Stimulated activated memory B cell treated with anti-CD40 and anti-IgM and Interleukin-4, amounts not matched to agents 10 μg/mL and 1 μg/mL and 100 μg/mL, for 72 hours (primary cell): Measurements from ENCODE around the gene TEKT5.
"Not testable (repeated sequence)": the region's sequence is repeated elsewhere in the genome, so short reads cannot be mapped to it uniquely, and the experiment has no call there.

Source experiments
- ATAC-seq: fragments of 150-1000 bp; cut with Tn5 transposase; 2 replicates; pipeline ENCODE4 v1.10.0; 2021
- H3K27ac Mint-ChIP-seq: one replicate; pipeline ENCODE4 v1.8.0; 2022; ENCODE audit warnings: mild to moderate bottlenecking, mixed read lengths
- H3K27me3 Mint-ChIP-seq: one replicate; pipeline ENCODE4 v1.8.0; 2022; ENCODE audit warnings: mixed read lengths
- H3K36me3 Mint-ChIP-seq: one replicate; pipeline ENCODE4 v1.8.0; 2022; ENCODE audit warnings: mixed read lengths
- H3K4me1 Mint-ChIP-seq: one replicate; pipeline ENCODE4 v1.8.0; 2022; ENCODE audit warnings: mixed read lengths
- H3K4me3 Mint-ChIP-seq: one replicate; pipeline ENCODE4 v1.8.0; 2022; ENCODE audit warnings: mild to moderate bottlenecking, moderate library complexity, mixed read lengths
- H3K9me3 Mint-ChIP-seq: one replicate; pipeline ENCODE4 v1.8.0; 2022; ENCODE audit warnings: mixed read lengths

TEKT5 gene

GRCh38 chr16:10699756-10700155 is 5.0 kb upstream of the TEKT5 start:
- peaks cover 6% of the 10 kb centered on the region for H3K27me3 Mint-ChIP-seq
- H3K9me3 Mint-ChIP-seq: no peaks in the 10 kb centered on the region
- H3K4me1 Mint-ChIP-seq: no peaks in the 10 kb centered on the region
- no peaks in the 10 kb centered on the region for H3K36me3 Mint-ChIP-seq
- no peak for ATAC-seq
- H3K4me3 Mint-ChIP-seq: no peak overlapping the region
- no peak overlapping the region for H3K27ac Mint-ChIP-seq

- ATAC-seq: peak; percentile 12
- no peaks in the 10 kb centered on the region for H3K4me1 Mint-ChIP-seq
Observed at GRCh38 chr16:10694306-10694705, 424 bp downstream of the TEKT5 start.

DNA sequence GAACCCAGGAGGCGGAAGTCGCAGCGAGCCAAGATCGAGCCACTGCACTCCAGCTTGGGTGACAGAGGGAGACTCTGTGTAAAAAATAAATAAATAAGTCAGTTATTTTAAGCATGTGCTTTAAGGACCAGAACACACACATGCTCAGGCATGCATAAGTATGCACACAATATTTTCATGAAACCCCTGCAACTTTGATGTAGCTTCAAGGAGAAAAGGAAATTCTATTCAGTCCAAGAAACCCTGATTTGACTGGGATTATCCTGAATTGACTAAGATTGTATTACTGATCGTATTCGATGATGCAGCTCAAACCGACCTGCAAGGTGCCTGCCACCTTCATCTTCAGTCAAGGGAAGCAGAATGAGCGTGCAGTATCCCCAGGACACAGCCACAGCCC is 841 bp downstream of the TEKT5 start:
- H3K4me3 Mint-ChIP-seq: no peak overlapping the region
- no peaks in the 10 kb centered on the region for H3K4me1 Mint-ChIP-seq
- no peak for ATAC-seq
- peaks cover 45% of the 10 kb centered on the region for H3K27me3 Mint-ChIP-seq
- H3K36me3 Mint-ChIP-seq: no peaks in the 10 kb centered on the region
- H3K9me3 Mint-ChIP-seq: no peaks in the 10 kb centered on the region
- no peak overlapping the region for H3K27ac Mint-ChIP-seq

More at GRCh38 chr16:10694306-10694705, 424 bp downstream of the TEKT5 start:
- H3K9me3 Mint-ChIP-seq: no peaks in the 10 kb centered on the region
- no peaks in the 10 kb centered on the region for H3K36me3 Mint-ChIP-seq
- no peak overlapping the region for H3K27ac Mint-ChIP-seq
- peaks cover 44% of the 10 kb centered on the region for H3K27me3 Mint-ChIP-seq
- no peak overlapping the region for H3K4me3 Mint-ChIP-seq

- H3K9me3 Mint-ChIP-seq: no peaks in the 10 kb centered on the region
- no peak overlapping the region for H3K27ac Mint-ChIP-seq
- no peaks in the 10 kb centered on the region for H3K36me3 Mint-ChIP-seq
- H3K27me3 Mint-ChIP-seq: peaks cover 45% of the 10 kb centered on the region
- no peak overlapping the region for H3K4me3 Mint-ChIP-seq
- ATAC-seq: no peak
- H3K4me1 Mint-ChIP-seq: no peaks in the 10 kb centered on the region
Observed at GRCh38 chr16:10692470-10692869, 2.3 kb downstream of the TEKT5 start.

- no peak for ATAC-seq
- no peaks in the 10 kb centered on the region for H3K4me1 Mint-ChIP-seq
- H3K4me3 Mint-ChIP-seq: no peak overlapping the region
- no peak overlapping the region for H3K27ac Mint-ChIP-seq
- no peaks in the 10 kb centered on the region for H3K36me3 Mint-ChIP-seq
- H3K27me3 Mint-ChIP-seq: peaks cover 59% of the 10 kb centered on the region
- no peaks in the 10 kb centered on the region for H3K9me3 Mint-ChIP-seq
Observed at GRCh38 chr16:10688726-10689125, 6.0 kb downstream of the TEKT5 start.

DNA sequence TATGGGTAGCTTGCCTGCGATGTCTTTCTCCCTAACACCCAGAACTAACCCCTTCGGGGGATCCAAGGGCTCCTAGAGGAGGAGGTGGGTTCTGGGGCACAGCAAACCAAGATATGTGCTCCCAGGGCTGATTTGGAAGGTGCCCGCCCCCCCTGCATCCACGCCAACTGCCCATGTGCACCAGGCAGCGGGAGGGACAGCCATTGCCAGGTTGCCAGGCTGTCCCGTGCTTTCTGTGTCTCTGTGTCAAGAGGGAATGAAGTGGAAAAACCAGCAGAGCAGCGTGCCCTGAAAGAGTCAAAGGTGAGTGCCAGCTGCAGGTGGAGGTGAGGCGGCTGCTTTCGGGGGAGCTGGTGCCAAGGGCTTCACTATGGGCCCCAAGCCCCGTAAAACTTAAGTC is 6.4 kb downstream of the TEKT5 start:
- Mint-ChIP-seq H3K27ac (no peak overlapping the region), H3K27me3 (peaks cover 59% of the 10 kb centered on the region), H3K4me1 (no peaks in the 10 kb centered on the region), H3K9me3 (no peaks in the 10 kb centered on the region), H3K4me3 (no peak overlapping the region), H3K36me3 (no peaks in the 10 kb centered on the region)
- ATAC-seq: no peak

DNA sequence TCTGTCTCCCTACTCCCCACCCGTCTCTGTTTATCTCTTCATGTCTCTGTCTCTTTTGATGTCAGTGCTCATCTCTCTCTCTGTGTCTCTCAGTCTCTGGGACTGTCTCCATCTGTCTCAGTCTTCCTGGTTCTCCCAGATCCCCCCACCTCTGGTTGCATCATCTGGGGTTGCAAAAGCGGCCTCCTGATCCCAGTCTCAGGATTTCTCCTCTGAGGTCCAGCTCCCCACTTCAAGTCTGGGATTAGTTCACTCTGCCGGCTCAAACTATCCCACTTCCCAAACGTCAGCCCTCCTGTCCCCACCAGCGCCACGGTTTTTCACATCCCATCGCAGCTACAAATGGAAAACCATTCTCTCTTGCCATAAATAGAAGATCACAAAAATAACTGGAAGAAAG is 9.0 kb downstream of the TEKT5 start:
- H3K4me3 Mint-ChIP-seq: no peak overlapping the region

GRCh38 chr16:10684511-10685151 is 10.1 kb downstream of the TEKT5 start:
- no peak overlapping the region for H3K27ac Mint-ChIP-seq
- peak; percentile 24 for ATAC-seq
- no peaks in the 10 kb centered on the region for H3K4me1 Mint-ChIP-seq
- H3K9me3 Mint-ChIP-seq: no peaks in the 10 kb centered on the region
- H3K4me3 Mint-ChIP-seq: no peak overlapping the region
- H3K36me3 Mint-ChIP-seq: no peaks in the 10 kb centered on the region
- H3K27me3 Mint-ChIP-seq: peaks cover 48% of the 10 kb centered on the region

More for the DNA sequence above, 9.0 kb downstream of the TEKT5 start:
- no peak overlapping the region for H3K27ac Mint-ChIP-seq
- H3K9me3 Mint-ChIP-seq: no peaks in the 10 kb centered on the region
- no peaks in the 10 kb centered on the region for H3K4me1 Mint-ChIP-seq
- H3K27me3 Mint-ChIP-seq: peaks cover 59% of the 10 kb centered on the region
- no peaks in the 10 kb centered on the region for H3K36me3 Mint-ChIP-seq
- no peak for ATAC-seq

- Mint-ChIP-seq H3K27ac (no peak overlapping the region), H3K9me3 (no peaks in the 10 kb centered on the region), H3K4me1 (peaks cover 7% of the 10 kb centered on the region), H3K36me3 (no peaks in the 10 kb centered on the region), H3K27me3 (peaks cover 44% of the 10 kb centered on the region), H3K4me3 (no peak overlapping the region)
- no peak for ATAC-seq
Observed at GRCh38 chr16:10683170-10683569, 11.6 kb downstream of the TEKT5 start.

DNA sequence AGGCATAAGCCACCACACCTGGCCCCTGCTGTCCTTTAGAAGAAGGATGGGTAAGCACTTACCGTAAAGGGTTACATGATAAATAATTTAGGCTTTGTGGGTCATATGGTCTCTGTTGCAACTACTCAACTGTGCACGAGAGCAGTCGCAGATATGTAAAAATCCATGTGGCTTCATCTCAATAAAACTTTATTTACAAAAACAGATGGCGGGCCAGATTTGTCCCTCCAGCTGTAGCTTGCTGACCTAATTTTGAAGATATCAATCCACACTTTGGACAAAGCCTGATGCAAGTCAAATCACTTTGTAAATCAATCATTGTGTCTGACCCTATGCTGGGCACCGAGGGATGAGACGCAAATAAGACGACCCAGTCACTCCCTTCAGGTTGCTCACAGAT is 12.1 kb downstream of the TEKT5 start:
- Mint-ChIP-seq H3K27ac (no peak overlapping the region), H3K4me3 (no peak overlapping the region), H3K4me1 (peaks cover 7% of the 10 kb centered on the region), H3K9me3 (no peaks in the 10 kb centered on the region), H3K27me3 (peaks cover 48% of the 10 kb centered on the region), H3K36me3 (no peaks in the 10 kb centered on the region)
- ATAC-seq: no peak

GRCh38 chr16:10681310-10682308 is 13.1 kb downstream of the TEKT5 start:
- Mint-ChIP-seq H3K4me3 (no peak overlapping the region), H3K27me3 (peaks cover 56% of the 10 kb centered on the region), H3K36me3 (no peaks in the 10 kb centered on the region)

DNA sequence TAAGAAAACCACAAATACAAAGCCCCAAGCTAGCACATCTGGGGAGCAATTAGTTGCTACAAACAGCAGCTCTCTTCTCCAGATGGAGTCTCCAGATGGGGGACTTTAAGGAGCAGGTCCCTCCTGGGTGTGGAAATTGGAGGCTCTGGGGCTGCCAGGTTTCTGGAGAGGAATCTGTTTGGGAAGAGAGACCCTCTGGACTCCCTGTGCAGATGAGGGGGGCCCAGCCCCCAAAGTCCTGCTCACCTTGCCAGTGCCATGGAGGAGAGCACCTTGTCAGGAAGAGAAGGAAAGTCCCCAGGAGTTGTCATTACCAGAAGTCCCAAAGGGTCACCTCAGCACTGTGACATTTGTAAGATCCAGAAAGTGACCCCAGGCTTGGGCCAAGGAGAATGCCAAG is 14.8 kb downstream of the TEKT5 start:
- no peak overlapping the region for H3K4me3 Mint-ChIP-seq
- ATAC-seq: no peak
- no peaks in the 10 kb centered on the region for H3K9me3 Mint-ChIP-seq
- H3K36me3 Mint-ChIP-seq: no peaks in the 10 kb centered on the region
- H3K27ac Mint-ChIP-seq: no peak overlapping the region
- peaks cover 40% of the 10 kb centered on the region for H3K27me3 Mint-ChIP-seq
- H3K4me1 Mint-ChIP-seq: peaks cover 7% of the 10 kb centered on the region

More at GRCh38 chr16:10681310-10682308, 13.1 kb downstream of the TEKT5 start:
- Mint-ChIP-seq H3K9me3 (no peaks in the 10 kb centered on the region), H3K4me1 (peaks cover 7% of the 10 kb centered on the region), H3K27ac (no peak overlapping the region)
- ATAC-seq: no peak

DNA sequence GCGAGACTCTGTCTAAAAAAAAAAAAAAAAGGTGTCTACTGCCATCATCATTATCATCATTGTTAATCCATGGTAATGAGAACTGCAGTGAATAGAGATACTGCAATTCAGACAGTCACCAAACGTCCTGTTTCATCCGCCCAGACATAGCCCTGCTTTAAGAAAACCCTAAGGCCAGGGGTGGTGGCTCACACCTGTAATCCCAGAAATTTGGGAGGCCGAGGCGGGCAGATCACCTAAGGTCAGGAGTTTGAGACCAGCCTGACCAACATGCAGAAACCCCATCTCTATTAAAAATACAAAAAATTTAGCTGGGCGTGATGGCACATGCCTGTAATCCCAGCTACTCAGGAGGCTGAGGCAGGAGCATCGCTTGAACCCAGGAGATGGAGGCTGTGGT is 15.3 kb downstream of the TEKT5 start:
- H3K36me3 Mint-ChIP-seq, ATAC-seq, H3K4me3 Mint-ChIP-seq, H3K9me3 Mint-ChIP-seq, H3K4me1 Mint-ChIP-seq, H3K27ac Mint-ChIP-seq: not testable (repeated sequence)
- H3K27me3 Mint-ChIP-seq: peaks cover 36% of the 10 kb centered on the region

- no peaks in the 10 kb centered on the region for H3K9me3 Mint-ChIP-seq
- peaks cover 30% of the 10 kb centered on the region for H3K27me3 Mint-ChIP-seq
- H3K4me3 Mint-ChIP-seq: no peak overlapping the region
- H3K4me1 Mint-ChIP-seq: peaks cover 7% of the 10 kb centered on the region
- H3K27ac Mint-ChIP-seq: no peak overlapping the region
- ATAC-seq: peak; percentile 41
- no peaks in the 10 kb centered on the region for H3K36me3 Mint-ChIP-seq
Observed at GRCh38 chr16:10678655-10679054, 16.1 kb downstream of the TEKT5 start.

GRCh38 chr16:10676284-10676683 is 18.4 kb downstream of the TEKT5 start:
- peaks cover 15% of the 10 kb centered on the region for H3K4me1 Mint-ChIP-seq
- H3K27ac Mint-ChIP-seq: no peak overlapping the region
- H3K4me3 Mint-ChIP-seq: no peak overlapping the region
- H3K27me3 Mint-ChIP-seq: peaks cover 29% of the 10 kb centered on the region
- H3K36me3 Mint-ChIP-seq: peaks cover 8% of the 10 kb centered on the region
- peaks cover 7% of the 10 kb centered on the region for H3K9me3 Mint-ChIP-seq
- no peak for ATAC-seq

DNA sequence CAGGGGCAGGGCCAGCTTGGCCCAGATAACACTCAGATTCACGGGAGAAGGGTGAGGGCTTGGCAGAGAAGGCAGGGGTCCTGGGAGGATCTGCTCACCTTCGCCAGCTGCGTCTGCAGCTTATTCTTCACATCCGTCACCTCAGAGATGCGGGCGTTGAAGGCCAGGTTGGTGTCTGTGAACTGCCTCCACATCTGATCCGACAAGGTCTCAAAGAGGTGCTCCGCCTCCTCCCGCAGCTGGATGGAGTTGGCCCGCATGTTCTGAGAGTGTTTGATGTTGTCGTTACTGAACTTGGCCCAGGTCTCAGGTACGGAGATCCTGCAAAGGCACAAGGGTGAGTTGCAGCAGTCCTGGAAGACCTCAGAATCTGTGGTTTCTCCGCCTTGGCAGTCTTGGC is 18.9 kb downstream of the TEKT5 start:
- Mint-ChIP-seq H3K4me3 (no peak overlapping the region), H3K9me3 (peaks cover 10% of the 10 kb centered on the region), H3K4me1 (peaks cover 17% of the 10 kb centered on the region), H3K27me3 (peaks cover 30% of the 10 kb centered on the region), H3K36me3 (peaks cover 11% of the 10 kb centered on the region), H3K27ac (no peak overlapping the region)
- no peak for ATAC-seq
